ENCODE measurements around the gene C15orf61.

GRCh38 chr15:67558502-67558901, 37.6 kb downstream of the C15orf61 start:
- TF ChIP-seq POLR2A (IDR thresholded peaks at IDR 0.05; ENCODE audit: low read length) (no peak), GATA1 (IDR thresholded peaks at IDR 0.05; ENCODE audit: low read depth, low read length) (no peak)
